ENCODE data around the gene GAL3ST1. TPM values are rescaled to one million over a fixed set of nuclear protein-coding genes. Genes with fewer than 3 reads are reported as not detected.

GAL3ST1 gene
- total and polyA plus RNA-seq, 2 of the 8 experiments (the other 6 are each of a cell fraction or from before 2014, with no cell fraction given): 11.0 to 32.5 TPM

GRCh38 chr22:30526656-30527055, 47.8 kb downstream of the GAL3ST1 start (continued):
- no peak for TF ChIP-seq CTCF (IDR thresholded peaks at IDR 0.05; ENCODE audit: control extremely low read depth in 1 of 3, insufficient read depth in 1 of 3, low read depth in 1 of 3, low read length in 3 of 3)

All from H1 (cell line).